ENCODE results near the gene TBL1Y.

Gene TBL1Y

DNA sequence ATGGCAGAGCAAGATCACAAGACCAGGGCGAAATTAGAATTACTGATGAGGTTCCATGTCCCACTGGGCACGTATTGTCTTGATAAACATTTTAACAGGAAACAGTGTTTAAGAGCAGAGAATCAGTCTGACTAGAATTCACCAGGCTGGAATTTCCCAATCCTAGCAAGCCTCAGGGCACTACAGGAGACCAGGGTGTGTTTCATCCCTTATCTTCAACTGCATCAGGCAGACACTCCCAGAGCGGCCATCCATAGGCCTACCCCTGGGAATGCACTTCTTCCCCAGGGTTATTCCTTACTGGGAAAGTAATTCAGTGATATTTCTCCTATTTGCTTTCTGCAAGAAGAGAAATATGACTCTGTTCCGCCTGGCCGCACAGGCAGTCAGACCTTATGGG lies 205.4 kb downstream of the TBL1Y start:
- no peak overlapping the region for H3K4me3 ChIP-seq (ENCODE audit: low read depth, low read length)
- DNase-seq (ENCODE audit: low read depth, low spot score) = no peak
- TF ChIP-seq, protein P1, sequence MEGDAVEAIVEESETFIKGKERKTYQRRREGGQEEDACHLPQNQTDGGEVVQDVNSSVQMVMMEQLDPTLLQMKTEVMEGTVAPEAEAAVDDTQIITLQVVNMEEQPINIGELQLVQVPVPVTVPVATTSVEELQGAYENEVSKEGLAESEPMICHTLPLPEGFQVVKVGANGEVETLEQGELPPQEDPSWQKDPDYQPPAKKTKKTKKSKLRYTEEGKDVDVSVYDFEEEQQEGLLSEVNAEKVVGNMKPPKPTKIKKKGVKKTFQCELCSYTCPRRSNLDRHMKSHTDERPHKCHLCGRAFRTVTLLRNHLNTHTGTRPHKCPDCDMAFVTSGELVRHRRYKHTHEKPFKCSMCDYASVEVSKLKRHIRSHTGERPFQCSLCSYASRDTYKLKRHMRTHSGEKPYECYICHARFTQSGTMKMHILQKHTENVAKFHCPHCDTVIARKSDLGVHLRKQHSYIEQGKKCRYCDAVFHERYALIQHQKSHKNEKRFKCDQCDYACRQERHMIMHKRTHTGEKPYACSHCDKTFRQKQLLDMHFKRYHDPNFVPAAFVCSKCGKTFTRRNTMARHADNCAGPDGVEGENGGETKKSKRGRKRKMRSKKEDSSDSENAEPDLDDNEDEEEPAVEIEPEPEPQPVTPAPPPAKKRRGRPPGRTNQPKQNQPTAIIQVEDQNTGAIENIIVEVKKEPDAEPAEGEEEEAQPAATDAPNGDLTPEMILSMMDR (IDR thresholded peaks at IDR 0.05; ENCODE audit: low read depth, low read length) = no peak
- in situ Hi-C loops (cut with HindIII; ENCODE audit: low sequenced_read_pairs) = no loop called here

DNA sequence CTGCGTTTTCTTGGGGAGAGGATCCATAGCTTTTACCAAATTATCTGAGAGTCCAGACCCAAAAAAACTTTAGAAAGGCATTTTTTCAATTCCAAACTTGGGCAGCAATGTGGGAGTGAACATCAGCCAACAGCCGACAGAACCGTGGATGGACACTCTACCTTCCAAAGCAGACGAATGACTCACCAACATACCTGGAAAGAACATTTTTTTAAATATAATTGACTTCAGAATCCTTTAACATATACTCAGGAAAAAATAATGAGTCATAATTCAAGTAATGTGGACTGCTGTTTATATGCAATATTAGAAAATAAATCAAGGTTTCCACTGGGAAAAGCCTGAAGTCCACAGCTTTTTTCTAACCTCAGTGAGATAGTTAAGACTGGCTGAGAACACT lies 211.7 kb downstream of the TBL1Y start:
- in situ Hi-C loops (cut with HindIII; ENCODE audit: low sequenced_read_pairs) = no loop called here
- no peak overlapping the region for H3K4me3 ChIP-seq (ENCODE audit: low read depth, low read length)
- no peak for DNase-seq (ENCODE audit: low read depth, low spot score)
- TF ChIP-seq, protein P1 (IDR thresholded peaks at IDR 0.05; ENCODE audit: low read depth, low read length) = no peak

DNA sequence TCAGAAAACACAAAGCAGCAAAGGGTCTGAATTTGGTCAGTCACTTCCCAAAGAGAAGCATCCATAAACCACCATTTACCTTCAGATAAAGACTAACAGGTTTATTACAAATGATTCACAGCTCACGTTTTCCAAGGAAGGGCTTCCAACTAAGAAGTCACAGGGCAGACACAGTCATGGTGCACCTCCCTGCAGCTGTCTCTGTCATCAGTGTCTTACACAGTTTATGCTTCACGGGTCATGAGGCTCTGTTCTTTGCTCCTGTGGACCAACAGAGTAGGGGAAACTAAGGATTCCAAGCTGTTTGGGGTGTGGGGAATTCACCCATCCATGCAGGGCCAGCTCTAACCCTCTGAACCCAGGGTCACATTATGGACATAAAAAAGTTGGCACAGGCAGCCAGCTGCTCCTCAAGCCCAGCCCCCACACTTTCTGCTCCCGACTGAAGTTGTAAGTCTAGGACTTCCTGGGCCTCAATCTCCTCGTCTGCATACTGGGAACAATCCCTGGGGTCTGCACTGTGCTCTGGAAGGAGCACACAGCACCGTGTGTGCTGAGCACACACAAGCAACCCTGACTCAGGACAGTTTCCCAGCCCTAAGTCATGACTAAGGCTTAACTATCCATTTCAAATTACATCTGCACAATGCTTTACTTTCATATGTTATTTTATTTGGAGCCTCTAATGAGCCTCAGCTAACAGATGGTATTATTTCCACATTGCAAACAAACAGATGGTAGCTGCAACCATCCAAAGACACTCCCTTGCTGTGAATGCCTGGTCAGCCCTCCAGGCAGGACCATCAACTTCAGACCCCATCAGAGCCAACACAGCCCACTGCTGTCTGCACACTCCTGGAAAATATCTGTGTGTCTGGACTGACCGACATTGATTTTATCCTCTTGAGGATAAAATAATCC lies 214.9 kb downstream of the TBL1Y start:
- no peak overlapping the region for H3K4me3 ChIP-seq (ENCODE audit: low read depth, low read length)
- no peak for DNase-seq (ENCODE audit: low read depth, low spot score)
- TF ChIP-seq, protein P1 (IDR thresholded peaks at IDR 0.05; ENCODE audit: low read depth, low read length) = no peak
- in situ Hi-C loops (cut with HindIII; ENCODE audit: low sequenced_read_pairs) = no loop called here

DNA sequence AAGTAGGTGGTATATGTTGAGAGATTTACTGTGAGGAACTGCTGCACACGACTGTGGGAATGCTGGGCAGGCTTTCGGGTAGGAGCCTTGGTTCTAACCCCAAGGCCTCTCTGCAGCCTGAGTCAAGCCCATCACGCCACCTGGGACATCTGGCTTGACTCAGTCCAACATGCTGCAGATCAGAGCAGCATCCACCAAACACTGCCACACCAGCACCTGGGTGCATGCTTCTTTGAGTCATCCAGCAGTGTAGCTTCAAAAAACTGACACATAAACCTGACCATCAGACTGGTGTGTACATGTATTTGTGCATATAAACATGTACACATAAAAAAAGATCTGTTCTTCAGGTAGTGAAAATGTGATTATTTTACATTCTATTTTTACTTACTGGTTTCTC lies 217.7 kb downstream of the TBL1Y start:
- no peak overlapping the region for H3K4me3 ChIP-seq (ENCODE audit: low read depth, low read length)
- TF ChIP-seq, protein P1 (IDR thresholded peaks at IDR 0.05; ENCODE audit: low read depth, low read length) = no peak
- DNase-seq (ENCODE audit: low read depth, low spot score) = no peak
- in situ Hi-C loops (cut with HindIII; ENCODE audit: low sequenced_read_pairs) = no loop called here

Data from astrocyte of the spinal cord (primary cell).